ENCODE measurements around the gene PMS1. TPM values are rescaled to one million over a fixed set of nuclear protein-coding genes. Genes with fewer than 3 reads are reported as not detected.
"Not testable (repeated sequence)": the region's sequence is repeated elsewhere in the genome, so short reads cannot be mapped to it uniquely, and the experiment has no call there.

PMS1 gene
- total RNA-seq, 1 experiment from 2014 or later: 23.9 TPM

DNA sequence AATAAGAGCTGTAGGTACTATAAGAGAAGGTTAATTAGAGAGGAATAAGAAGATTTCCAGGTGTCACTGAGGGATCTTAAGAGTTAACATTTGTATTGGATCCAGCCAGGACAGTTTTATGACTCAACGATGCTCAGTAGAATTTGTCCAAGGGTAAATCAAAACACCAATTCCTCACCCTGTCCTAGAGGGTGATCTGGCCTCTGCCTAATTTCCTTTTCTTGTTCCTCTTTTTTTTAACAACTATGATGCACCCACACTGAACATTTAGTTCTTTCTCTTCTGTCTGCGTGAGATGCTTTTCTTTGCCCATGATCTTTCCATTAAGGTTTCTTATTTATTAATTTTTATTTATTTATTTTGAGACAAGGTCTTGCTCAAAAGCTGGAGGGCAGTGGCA lies 92.0 kb downstream of the PMS1 start:
- no peaks in the 10 kb centered on the region for H3K9me3 ChIP-seq
- no peaks in the 10 kb centered on the region for H3K27me3 ChIP-seq
- peaks cover 59% of the 10 kb centered on the region for H3K36me3 ChIP-seq
- no peak overlapping the region for H3K4me3 ChIP-seq
- no peak for DNase-seq

DNA sequence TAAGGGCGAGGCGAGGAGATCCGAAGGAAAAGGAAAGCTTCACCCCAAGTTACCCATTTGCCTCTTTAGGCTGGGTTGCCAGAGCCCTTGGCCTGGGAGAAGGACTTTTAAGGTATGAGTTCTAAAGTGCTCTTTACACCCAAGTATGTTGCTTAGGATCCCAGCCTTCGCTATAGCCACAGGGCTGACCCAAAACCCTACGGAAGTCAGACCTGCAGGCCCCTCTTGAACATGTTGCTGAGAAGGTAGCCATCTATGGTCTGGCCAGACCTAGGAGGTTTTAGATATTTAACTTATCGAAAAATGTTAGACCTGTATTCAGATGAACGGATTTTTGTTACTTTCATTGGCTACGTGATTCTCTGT lies 95.4 kb downstream of the PMS1 start:
- Histone ChIP-seq H3K27me3 (no peaks in the 10 kb centered on the region), H3K4me3 (no peak overlapping the region), H3K36me3 (peaks cover 32% of the 10 kb centered on the region), H3K9me3 (no peaks in the 10 kb centered on the region)
- no peak for DNase-seq

DNA sequence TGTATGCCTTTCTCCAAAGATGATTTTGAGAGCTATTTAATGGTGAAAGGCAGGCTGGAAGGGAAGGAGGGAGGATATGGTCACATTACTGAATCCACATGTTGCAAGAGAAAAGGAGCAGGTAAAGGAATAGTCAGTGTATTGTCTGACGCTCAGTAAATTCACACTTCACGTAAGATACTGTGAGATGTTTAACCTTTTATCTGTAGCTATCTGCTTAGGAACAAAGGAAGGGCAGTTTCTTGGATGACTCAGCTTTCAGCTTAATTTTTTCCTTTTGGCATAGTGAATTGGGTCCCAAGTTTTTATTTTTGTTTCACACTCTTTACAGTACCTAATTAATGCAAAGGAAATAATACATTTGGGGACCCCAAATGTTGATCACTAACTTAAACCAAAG lies 96.2 kb downstream of the PMS1 start:
- Histone ChIP-seq H3K36me3 (peaks cover 25% of the 10 kb centered on the region), H3K4me3 (no peak overlapping the region)
- no peak for DNase-seq

DNA sequence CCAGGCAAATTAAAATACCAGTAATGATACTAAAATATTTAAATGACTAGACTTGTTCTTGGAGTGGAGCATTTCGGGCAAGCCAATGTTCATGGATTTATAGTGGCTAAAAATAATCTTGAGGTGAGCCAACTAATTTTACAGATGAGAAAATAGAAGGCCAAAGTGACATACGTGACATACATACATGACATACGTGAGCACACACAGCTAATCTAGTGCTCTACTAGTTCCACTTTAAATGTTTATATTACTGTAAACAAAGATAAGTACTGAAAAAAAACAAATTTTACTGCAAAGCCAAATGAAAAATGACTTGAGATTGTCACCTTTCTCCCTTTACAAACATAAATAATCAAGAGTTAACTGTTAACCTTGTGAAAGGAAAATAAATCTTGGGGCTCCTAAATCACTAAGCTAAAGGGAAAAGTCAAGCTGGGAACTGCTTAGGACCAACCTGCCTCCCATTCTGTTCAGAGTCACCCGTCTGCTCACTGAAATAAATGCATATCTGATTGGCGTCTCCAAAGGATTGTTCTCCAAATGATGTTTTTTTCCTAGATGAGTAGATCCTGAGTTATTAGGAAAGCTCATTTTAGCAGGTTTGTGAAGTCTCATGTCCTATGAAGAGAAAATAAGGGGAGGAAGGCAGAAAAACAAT lies 96.7 kb downstream of the PMS1 start:
- Histone ChIP-seq H3K4me3 (no peak overlapping the region), H3K36me3 (peaks cover 23% of the 10 kb centered on the region), H3K27me3 (no peaks in the 10 kb centered on the region), H3K9me3 (no peaks in the 10 kb centered on the region)
- no peak for DNase-seq

More for the DNA sequence above, 96.2 kb downstream of the PMS1 start:
- Histone ChIP-seq H3K9me3 (no peaks in the 10 kb centered on the region), H3K27me3 (no peaks in the 10 kb centered on the region)

DNA sequence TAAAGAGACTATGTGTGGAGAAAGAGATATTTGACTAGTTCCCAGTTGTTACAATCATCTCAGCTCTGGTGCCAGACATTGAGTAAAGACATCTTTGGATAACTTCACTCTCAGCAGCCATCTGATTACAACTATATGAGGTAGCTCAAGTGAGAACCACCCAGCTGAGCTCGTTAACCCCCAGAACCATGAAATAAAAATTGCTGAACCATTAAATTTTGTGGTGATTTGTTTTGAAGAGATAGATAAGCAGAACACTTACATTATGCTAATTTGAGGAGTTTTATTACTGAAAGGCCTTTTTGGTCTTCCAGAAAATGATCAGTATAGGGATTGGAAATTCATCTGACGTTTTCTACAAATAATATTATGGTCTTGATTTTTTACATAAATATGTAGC lies 101.1 kb downstream of the PMS1 start:
- no peaks in the 10 kb centered on the region for H3K36me3 ChIP-seq
- DNase-seq: no peak
- no peaks in the 10 kb centered on the region for H3K27me3 ChIP-seq
- peaks cover 7% of the 10 kb centered on the region for H3K9me3 ChIP-seq
- no peak overlapping the region for H3K4me3 ChIP-seq

DNA sequence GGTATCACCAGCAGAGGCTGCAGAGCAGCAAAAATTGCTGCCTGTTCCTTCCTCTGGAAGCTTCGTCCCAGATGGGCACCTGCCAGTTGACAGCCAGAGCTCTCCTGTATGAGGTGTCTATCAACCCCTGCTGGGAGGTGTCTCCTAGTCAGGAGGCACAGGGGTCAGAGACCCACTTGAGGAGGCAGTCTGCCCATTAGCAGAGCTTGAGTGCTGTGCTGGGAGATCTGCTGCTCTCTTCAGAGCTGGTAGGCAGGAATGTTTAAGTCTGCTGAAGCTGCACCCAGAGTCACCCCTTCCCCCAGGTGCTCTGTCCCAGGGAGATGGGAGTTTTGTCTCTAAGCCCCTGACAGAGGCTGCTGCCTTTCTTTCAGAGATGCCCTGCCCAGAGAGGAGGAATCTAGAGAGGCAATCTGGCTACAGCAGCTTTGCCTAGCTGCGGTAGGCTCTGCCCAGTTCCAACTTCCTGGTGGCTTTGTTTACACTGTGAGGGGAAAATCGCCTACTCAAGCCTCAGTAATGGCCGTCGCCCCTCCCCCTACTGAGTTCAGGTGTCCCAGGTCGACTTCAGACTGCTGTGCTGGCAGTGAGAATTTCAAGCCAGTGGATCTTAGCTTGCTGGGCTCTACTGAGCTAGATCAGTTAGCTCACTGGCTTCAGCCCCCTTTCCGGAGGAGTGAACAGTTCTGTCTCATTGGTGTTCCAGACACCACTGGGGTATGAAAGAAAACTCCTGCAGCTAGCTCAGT lies 108.5 kb downstream of the PMS1 start:
- not testable (repeated sequence) for H3K9me3 ChIP-seq, DNase-seq, H3K36me3 ChIP-seq, H3K4me3 ChIP-seq, H3K27me3 ChIP-seq

DNA sequence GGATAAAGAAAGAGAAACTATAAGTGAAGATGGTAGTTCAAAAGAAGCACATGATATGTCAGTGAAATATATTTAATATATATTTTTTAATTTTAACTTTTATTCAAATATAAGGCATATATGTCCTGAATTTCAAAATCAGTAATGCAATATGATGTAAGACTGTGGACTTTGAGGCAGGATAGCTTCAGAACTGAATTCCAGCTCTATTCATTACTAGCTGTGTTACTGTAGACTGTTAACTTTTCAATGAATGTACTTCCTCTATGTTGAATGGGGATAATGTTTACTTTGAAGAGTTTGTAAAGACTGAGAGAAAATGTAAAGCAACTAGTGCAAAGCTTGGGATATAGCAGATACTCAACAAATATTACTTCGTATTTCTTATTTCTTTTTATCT lies 112.6 kb downstream of the PMS1 start:
- Histone ChIP-seq H3K4me3 (no peak overlapping the region), H3K9me3 (no peaks in the 10 kb centered on the region), H3K27me3 (no peaks in the 10 kb centered on the region), H3K36me3 (no peaks in the 10 kb centered on the region)
- no peak for DNase-seq

DNA sequence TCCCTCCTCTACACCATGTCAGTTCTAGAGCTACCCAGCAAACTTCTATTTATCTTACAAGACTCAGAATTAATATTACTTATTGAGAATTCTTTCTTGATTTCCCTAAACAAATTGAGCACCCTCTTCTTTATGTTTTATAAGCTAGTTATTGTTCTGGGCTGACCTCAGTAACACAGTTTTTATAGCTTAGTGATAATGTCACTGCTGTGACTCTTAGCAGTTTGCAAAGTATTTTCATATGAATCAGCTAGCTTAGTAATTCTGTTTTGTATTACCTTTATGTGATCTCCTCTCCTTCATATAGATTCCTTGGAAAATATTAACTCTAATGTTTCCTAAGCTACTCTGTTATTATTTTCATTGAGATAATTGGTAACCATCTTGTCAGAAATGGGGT lies 114.9 kb downstream of the PMS1 start:
- Histone ChIP-seq H3K9me3 (no peaks in the 10 kb centered on the region), H3K36me3 (no peaks in the 10 kb centered on the region), H3K4me3 (no peak overlapping the region), H3K27me3 (no peaks in the 10 kb centered on the region)
- no peak for DNase-seq

DNA sequence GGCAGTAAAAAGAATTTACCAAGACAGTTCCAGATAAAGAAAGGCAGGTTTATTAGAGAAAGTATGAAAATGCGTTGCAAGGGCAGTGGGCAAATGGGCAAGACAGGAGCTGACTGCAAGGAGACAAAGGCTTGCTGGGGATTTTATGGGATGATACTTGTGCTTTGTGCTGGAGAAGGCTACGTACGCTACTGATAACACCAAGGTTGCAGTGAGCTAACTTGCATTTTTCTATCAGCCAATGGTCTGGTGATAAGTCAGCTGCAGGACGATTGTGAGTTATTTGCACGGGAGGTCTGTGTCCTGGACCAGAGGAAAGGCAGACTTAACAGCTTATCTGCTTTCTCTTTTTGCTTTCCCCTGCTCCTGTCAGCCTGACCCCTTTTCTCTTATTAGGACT lies 116.5 kb downstream of the PMS1 start:
- Histone ChIP-seq H3K9me3 (no peaks in the 10 kb centered on the region), H3K36me3 (no peaks in the 10 kb centered on the region), H3K4me3 (no peak overlapping the region), H3K27me3 (no peaks in the 10 kb centered on the region)
- no peak for DNase-seq

DNA sequence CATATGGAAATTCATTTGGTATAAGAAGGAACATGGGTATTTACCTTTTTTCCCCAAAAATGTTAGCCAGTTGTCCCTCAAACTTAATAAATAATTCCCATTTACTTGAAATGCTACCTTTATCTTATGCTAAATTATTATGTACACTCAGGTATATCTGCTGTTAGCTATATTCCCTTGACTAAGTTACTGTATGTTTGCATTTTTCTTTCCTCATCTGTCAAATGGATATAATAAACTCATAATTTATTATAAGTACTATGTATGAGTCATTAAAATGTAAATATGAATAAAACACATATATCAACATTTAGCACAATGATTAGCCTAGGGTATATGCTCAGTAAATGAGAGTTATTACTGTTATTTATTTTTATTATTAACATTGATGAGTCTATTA lies 117.4 kb downstream of the PMS1 start:
- H3K4me3 ChIP-seq: no peak overlapping the region
- H3K9me3 ChIP-seq: no peaks in the 10 kb centered on the region
- no peaks in the 10 kb centered on the region for H3K36me3 ChIP-seq
- no peaks in the 10 kb centered on the region for H3K27me3 ChIP-seq
- no peak for DNase-seq

DNA sequence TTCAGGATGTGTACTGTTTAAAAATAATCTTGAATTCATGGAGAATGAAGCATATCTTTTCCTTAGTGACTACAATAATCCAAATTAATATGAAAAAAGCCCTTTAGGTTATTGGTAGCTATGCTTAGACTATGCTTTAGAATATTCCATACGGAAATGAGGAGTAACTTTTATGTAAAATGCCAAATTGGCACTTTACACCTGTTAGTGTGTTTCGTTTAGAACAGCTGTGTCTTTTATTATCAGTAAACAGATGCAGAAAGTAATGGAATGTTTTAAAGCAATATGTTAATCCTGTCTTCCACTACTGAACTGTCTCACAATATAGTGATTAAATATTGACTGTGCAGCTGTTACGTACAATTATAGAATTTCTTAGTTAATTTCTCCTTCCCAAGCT lies 129.6 kb downstream of the PMS1 start:
- no peak overlapping the region for H3K4me3 ChIP-seq

DNA sequence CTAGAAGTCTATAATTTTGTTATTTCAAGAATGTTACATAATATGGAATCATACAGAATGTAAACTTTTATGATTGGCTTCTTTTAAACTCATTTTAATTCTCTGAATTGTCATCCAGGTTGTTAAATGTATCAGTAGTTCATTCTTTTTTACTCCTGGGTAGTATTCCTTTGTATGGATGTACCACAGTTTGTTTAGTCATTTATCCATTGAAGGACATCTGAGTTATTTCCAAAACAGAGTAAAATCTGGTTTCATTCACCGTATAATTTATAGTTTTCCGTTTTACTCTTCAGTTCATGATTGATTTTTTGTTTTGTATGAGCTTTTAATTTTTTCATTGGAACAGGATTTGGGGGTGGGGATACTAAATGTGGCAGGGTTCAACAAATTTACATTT lies 132.4 kb downstream of the PMS1 start:
- Histone ChIP-seq H3K9me3 (peaks cover 6% of the 10 kb centered on the region), H3K4me3 (no peak overlapping the region), H3K27me3 (no peaks in the 10 kb centered on the region), H3K36me3 (no peaks in the 10 kb centered on the region)
- DNase-seq: no peak

More for the DNA sequence above, 129.6 kb downstream of the PMS1 start:
- Histone ChIP-seq H3K36me3 (no peaks in the 10 kb centered on the region), H3K27me3 (no peaks in the 10 kb centered on the region), H3K9me3 (peaks cover 5% of the 10 kb centered on the region; the same call in 1 of the 2 replicates)
- no peak for DNase-seq

Other genes starting within 250 kb of the PMS1 start
- 0.13 TPM in 1 of 2 replicates, not detected in the other for gene SLC40A1, start 203.7 kb upstream of the PMS1 start, total RNA-seq (2014; rRNA removed; shearing (Covaris generic); ENCODE audit: low replicate concordance)
- 49.5 and 151 TPM in 2 replicates for gene ASNSD1, start 123.0 kb upstream of the PMS1 start, total RNA-seq (2014; rRNA removed; shearing (Covaris generic); ENCODE audit: low replicate concordance)
- gene ANKAR, start 109.8 kb upstream of the PMS1 start, total RNA-seq (2014; rRNA removed; shearing (Covaris generic); ENCODE audit: low replicate concordance): 0.17 and 3.9 TPM in 2 replicates
- gene OSGEPL1, start 21.7 kb upstream of the PMS1 start, total RNA-seq (2014; rRNA removed; shearing (Covaris generic); ENCODE audit: low replicate concordance): 8.9 and 12.0 TPM in 2 replicates
- 63.5 and 98.7 TPM in 2 replicates for gene ORMDL1, start 111 bp upstream of the PMS1 start, total RNA-seq (2014; rRNA removed; shearing (Covaris generic); ENCODE audit: low replicate concordance)